ENCODE measurements around the gene MAP1LC3B. TPM values are rescaled to one million over a fixed set of nuclear protein-coding genes. Genes with fewer than 3 reads are reported as not detected.

Gene MAP1LC3B
- total RNA-seq, 1 donor from 2014 or later: 113 TPM

GRCh38 chr16:87441886-87442580 lies 49.9 kb downstream of the MAP1LC3B start:
- no peak for DNase-seq (ENCODE audit: low spot score)
- intact Hi-C loops (cut with DNase I): no loop called here

- no peak for DNase-seq (ENCODE audit: low spot score)
- intact Hi-C loops (cut with DNase I): no loop called here
Measured at GRCh38 chr16:87442581-87442966, 50.4 kb downstream of the MAP1LC3B start.

GRCh38 chr16:87443016-87443415 lies 50.9 kb downstream of the MAP1LC3B start:
- intact Hi-C loops (cut with DNase I): no loop called here

GRCh38 chr16:87443964-87444363 lies 51.8 kb downstream of the MAP1LC3B start:
- intact Hi-C loops (cut with DNase I): no loop called here

More at GRCh38 chr16:87443016-87443415, 50.9 kb downstream of the MAP1LC3B start:
- no peak for DNase-seq (ENCODE audit: low spot score)

GRCh38 chr16:87445486-87445885 lies 53.4 kb downstream of the MAP1LC3B start:
- DNase-seq (ENCODE audit: low spot score): peak; percentile 17
- intact Hi-C loops (cut with DNase I): no loop called here

More at GRCh38 chr16:87443964-87444363, 51.8 kb downstream of the MAP1LC3B start:
- DNase-seq (ENCODE audit: low spot score): no peak

- intact Hi-C loops (cut with DNase I): no loop called here
Measured at GRCh38 chr16:87446479-87446878, 54.3 kb downstream of the MAP1LC3B start.

GRCh38 chr16:87447323-87447722 lies 55.2 kb downstream of the MAP1LC3B start:
- no peak for DNase-seq (ENCODE audit: low spot score)
- intact Hi-C loops (cut with DNase I): no loop called here

More at GRCh38 chr16:87446479-87446878, 54.3 kb downstream of the MAP1LC3B start:
- DNase-seq (ENCODE audit: low spot score): no peak

GRCh38 chr16:87448866-87449265 lies 56.7 kb downstream of the MAP1LC3B start:
- DNase-seq (ENCODE audit: low spot score): no peak
- intact Hi-C loops (cut with DNase I): no loop called here

- intact Hi-C loops (cut with DNase I): no loop called here
- no peak for DNase-seq (ENCODE audit: low spot score)
Measured at GRCh38 chr16:87451563-87452210, 59.6 kb downstream of the MAP1LC3B start.

GRCh38 chr16:87453326-87453725 lies 61.2 kb downstream of the MAP1LC3B start:
- intact Hi-C loops (cut with DNase I): no loop called here

More at GRCh38 chr16:87453326-87453725, 61.2 kb downstream of the MAP1LC3B start:
- no peak for DNase-seq (ENCODE audit: low spot score)

Other genes starting within 250 kb of the MAP1LC3B start
- gene C16orf95, start 74.9 kb upstream of the MAP1LC3B start, total RNA-seq: 3.2 TPM
- 73.9 TPM for gene FBXO31, start 8.6 kb upstream of the MAP1LC3B start, total RNA-seq
- 20.5 TPM for gene ZCCHC14, start 100.7 kb downstream of the MAP1LC3B start, total RNA-seq
- 0.11 TPM for gene JPH3, start 210.2 kb downstream of the MAP1LC3B start, total RNA-seq